H9 (cell line): ENCODE results near the gene EXOC3L1. TPM values are rescaled to one million over a fixed set of nuclear protein-coding genes. Genes with fewer than 3 reads are reported as not detected.
A peak's percentile ranks its signal among the peaks of the same experiment; 100 is the strongest.

ENCODE experiments used
- DNase-seq: peaks from one replicate; pipeline ENCODE4 v3.0.0-alpha.2; 2017
- H2AFZ ChIP-seq: one replicate; pipeline ENCODE4 v1.6.1; 2013; ENCODE audit warnings: mild to moderate bottlenecking, low read length, control low read depth, moderate library complexity
- H2AK5ac ChIP-seq: 2 replicates; pipeline ENCODE4 v1.6.1; 2013; ENCODE audit warnings: low read length, control low read depth, mixed read lengths; ENCODE audit not compliant: insufficient read length
- H2BK120ac ChIP-seq: one replicate; pipeline ENCODE4 v1.6.1; 2013; ENCODE audit warnings: low read depth, mild to moderate bottlenecking, low read length, control low read depth, inconsistent platforms; ENCODE audit not compliant: poor library complexity, severe bottlenecking
- H2BK12ac ChIP-seq: 2 replicates; pipeline ENCODE4 v1.6.1; 2013; ENCODE audit warnings: low read length, control low read depth, mixed read lengths, low read depth; ENCODE audit not compliant: insufficient read length
- H2BK15ac ChIP-seq: 2 replicates; pipeline ENCODE4 v1.6.1; 2013; ENCODE audit warnings: low read depth, low read length, control low read depth
- H2BK20ac ChIP-seq: one replicate; pipeline ENCODE4 v1.6.1; 2013; ENCODE audit warnings: low read depth, mild to moderate bottlenecking, low read length, control low read depth, inconsistent platforms; ENCODE audit not compliant: poor library complexity, severe bottlenecking
- H2BK5ac ChIP-seq: 2 replicates; pipeline ENCODE4 v1.6.1; 2013; ENCODE audit warnings: low read length, control low read depth, mixed read lengths; ENCODE audit not compliant: insufficient read length
- H3K14ac ChIP-seq: 2 replicates; pipeline ENCODE4 v1.6.1; 2013; ENCODE audit warnings: low read length, control low read depth; ENCODE audit not compliant: insufficient read depth
- H3K18ac ChIP-seq: 2 replicates; pipeline ENCODE4 v1.6.1; 2013; ENCODE audit warnings: low read depth, mild to moderate bottlenecking, mixed read lengths, low read length, control low read depth; ENCODE audit not compliant: insufficient read length
- H3K23ac ChIP-seq: 2 replicates; pipeline ENCODE4 v1.6.1; 2013; ENCODE audit warnings: low read length, control low read depth, mixed read lengths, low read depth; ENCODE audit not compliant: insufficient read length
- H3K23me2 ChIP-seq: 2 replicates; pipeline ENCODE4 v1.6.1; 2013; ENCODE audit warnings: low read depth, mild to moderate bottlenecking, mixed read lengths, low read length, control low read depth; ENCODE audit not compliant: insufficient read length, poor library complexity, severe bottlenecking
- H3K27ac ChIP-seq: 2 replicates; pipeline ENCODE4 v1.5.1; 2013; ENCODE audit warnings: low read length, control low read depth, mixed read lengths, low read depth; ENCODE audit not compliant: insufficient read length
- H3K27me3 ChIP-seq: 2 replicates; pipeline ENCODE4 v1.6.1; 2013; ENCODE audit warnings: low read length, control low read depth, inconsistent platforms; ENCODE audit not compliant: insufficient read depth
- H3K4ac ChIP-seq: 2 replicates; pipeline ENCODE4 v1.6.1; 2013; ENCODE audit warnings: low read depth, mild to moderate bottlenecking, control low read depth, inconsistent platforms, low read length, moderate library complexity
- H3K4me1 ChIP-seq: 2 replicates; pipeline ENCODE4 v1.6.1; 2013; ENCODE audit warnings: low read length, control low read depth, inconsistent platforms; ENCODE audit not compliant: insufficient read depth
- H3K4me2 ChIP-seq: 2 replicates; pipeline ENCODE4 v1.6.1; 2013; ENCODE audit warnings: low read length, control low read depth, mixed read lengths; ENCODE audit not compliant: insufficient read length, insufficient read depth
- H3K56ac ChIP-seq: 2 replicates; pipeline ENCODE4 v1.6.1; 2013; ENCODE audit warnings: low read depth, mild to moderate bottlenecking, mixed read lengths, low read length, control low read depth; ENCODE audit not compliant: insufficient read length
- H3K79me1 ChIP-seq: 2 replicates; pipeline ENCODE4 v1.6.1; 2013; ENCODE audit warnings: low read depth, mild to moderate bottlenecking, moderate library complexity, low read length, control low read depth, inconsistent platforms; ENCODE audit not compliant: insufficient read depth, poor library complexity, severe bottlenecking
- H3K79me2 ChIP-seq: 2 replicates; pipeline ENCODE4 v1.6.1; 2013; ENCODE audit warnings: low read length, control low read depth, inconsistent platforms; ENCODE audit not compliant: insufficient read depth
- H3K9ac ChIP-seq: 2 replicates; pipeline ENCODE4 v1.6.1; 2013; ENCODE audit warnings: low read length, control low read depth, mixed read lengths; ENCODE audit not compliant: insufficient read length; ENCODE audit errors: extremely low read depth
- H3K9me3 ChIP-seq: one replicate; pipeline ENCODE4 v1.6.1; 2013; ENCODE audit warnings: low read depth, low read length, inconsistent platforms; ENCODE audit not compliant: control insufficient read depth
- H3T11ph ChIP-seq: one replicate; pipeline ENCODE4 v1.6.1; 2013; ENCODE audit warnings: mild to moderate bottlenecking, low read length, control low read depth, inconsistent platforms
- H4K20me1 ChIP-seq: one replicate; pipeline ENCODE4 v1.6.1; 2013; ENCODE audit not compliant: control insufficient read depth, insufficient read length, insufficient read depth
- H4K5ac ChIP-seq: 2 replicates; pipeline ENCODE4 v1.6.1; 2013; ENCODE audit warnings: low read depth, mild to moderate bottlenecking, mixed read lengths, low read length, control low read depth; ENCODE audit not compliant: insufficient read length
- H4K8ac ChIP-seq: replicated peaks from 2 replicates; pipeline ENCODE4 v1.6.1; 2013; ENCODE audit warnings: low read length, control low read depth, mixed read lengths, low read depth; ENCODE audit not compliant: insufficient read length
- H4K91ac ChIP-seq: 2 replicates; pipeline ENCODE4 v1.6.1; 2013; ENCODE audit warnings: low read depth, mild to moderate bottlenecking, moderate library complexity, mixed read lengths, low read length, control low read depth; ENCODE audit not compliant: insufficient read length
- H3K27ac Mint-ChIP-seq, 3 experiments: 2 replicates in 2 of 3; 3 replicates in 1 of 3; pipeline ENCODE4 v1.8.0; 2020 to 2021; ENCODE audit warnings: mixed read lengths in 3 of 3, mild to moderate bottlenecking in 1 of 3, moderate library complexity in 1 of 3
- H3K27me3 Mint-ChIP-seq: 2 replicates; pipeline ENCODE4 v1.8.0; 2021; ENCODE audit warnings: low read depth, mild to moderate bottlenecking, moderate library complexity, mixed read lengths
- H3K36me3 Mint-ChIP-seq, 3 experiments: 2 replicates in 2 of 3; 3 replicates in 1 of 3; pipeline ENCODE4 v1.8.0; 2020 to 2021; ENCODE audit warnings: low read depth in 3 of 3, mixed read lengths in 3 of 3; ENCODE audit not compliant: insufficient read depth in 1 of 3
- H3K4me1 Mint-ChIP-seq, 2 experiments: 2 replicates each; pipeline ENCODE4 v1.8.0; 2020; ENCODE audit warnings: mixed read lengths in 2 of 2
- H3K4me3 Mint-ChIP-seq, 2 experiments: 2 replicates in 1 of 2; 3 replicates in 1 of 2; pipeline ENCODE4 v1.8.0; 2020 to 2021; ENCODE audit warnings: mild to moderate bottlenecking in 2 of 2, mixed read lengths in 2 of 2, moderate library complexity in 1 of 2
- H3K9me3 Mint-ChIP-seq, 2 experiments: 2 replicates in 1 of 2; 3 replicates in 1 of 2; pipeline ENCODE4 v1.8.0; 2020; ENCODE audit warnings: mild to moderate bottlenecking in 2 of 2, mixed read lengths in 2 of 2, moderate library complexity in 1 of 2
- WGBS: extraction: QIAGEN DNeasy Blood & Tissue Kit; methylation state at CpG from one replicate; pipeline ENCODE4 v1.1.7; 2013; ENCODE audit warnings: missing lambda C conversion rate, low lambda C conversion rate, mixed read lengths; ENCODE audit not compliant: insufficient read length; ENCODE audit errors: extremely low coverage; 5-methylcytosine and 5-hydroxymethylcytosine counted together
- total RNA-seq: library from RNA; stranded (reverse); gene quantifications from 2 replicates; pipeline ENCODE4 v1.2.1, GENCODE V29; 2021
- TF ChIP-seq, protein P1 (sequence below): fragments of 200-600 bp; sonication (generic); conservative IDR thresholded peaks from 3 replicates; pipeline ENCODE4 v1.8.0; 2021; ENCODE audit warnings: antibody characterized with exemption, mild to moderate bottlenecking

EXOC3L1 gene
- total RNA-seq, 1 experiment from 2014 or later, result 3.3 TPM

- H3K27ac Mint-ChIP-seq, result peak within 1 kb of the TSS; percentile 97 to 99 (median 98)
- H3K9me3 Mint-ChIP-seq, result no peaks in the 10 kb centered on the region; a peak in 1 of 5 replicates
- Histone ChIP-seq H3K4me1 (peaks cover 4% of the 10 kb centered on the region), H4K8ac (peak within 1 kb of the TSS; percentile 52), H2BK5ac (no peak within 1 kb of the TSS), H4K91ac (no peak within 1 kb of the TSS), H3K27me3 (no peaks in the 10 kb centered on the region), H2BK15ac (no peak within 1 kb of the TSS), H3K14ac (no peak within 1 kb of the TSS; the same call in 1 of the 2 replicates), H3K9ac (peak within 1 kb of the TSS; percentile 86), H2BK120ac (no peak within 1 kb of the TSS), H2BK20ac (no peak within 1 kb of the TSS), H3K4ac (no peak within 1 kb of the TSS), H3K9me3 (no peaks in the 10 kb centered on the region), H2BK12ac (no peak within 1 kb of the TSS), H3T11ph (no peak within 1 kb of the TSS), H3K4me2 (peak within 1 kb of the TSS; percentile 98), H3K18ac (peak within 1 kb of the TSS; percentile 91), H3K23me2 (peaks cover 15% of the 10 kb centered on the region), H3K79me1 (peaks cover 3% of the 10 kb centered on the region), H3K79me2 (peaks cover 5% of the 10 kb centered on the region; the same call in 1 of the 2 replicates), H4K5ac (no peak within 1 kb of the TSS), H3K27ac (no peak within 1 kb of the TSS), H4K20me1 (no peaks in the 10 kb centered on the region), H2AFZ (no peak within 1 kb of the TSS), H3K56ac (no peak within 1 kb of the TSS), H3K23ac (no peak within 1 kb of the TSS), H2AK5ac (no peak within 1 kb of the TSS)
- peak within 1 kb of the TSS; percentile 99 to 100 for H3K4me3 Mint-ChIP-seq
- peaks cover 17 to 20% of the 10 kb centered on the region in 2 experiments for H3K4me1 Mint-ChIP-seq
- H3K27me3 Mint-ChIP-seq, result peaks cover 16% of the 10 kb centered on the region
- DNase-seq, result peak; percentile 99
- TF ChIP-seq, protein P1, sequence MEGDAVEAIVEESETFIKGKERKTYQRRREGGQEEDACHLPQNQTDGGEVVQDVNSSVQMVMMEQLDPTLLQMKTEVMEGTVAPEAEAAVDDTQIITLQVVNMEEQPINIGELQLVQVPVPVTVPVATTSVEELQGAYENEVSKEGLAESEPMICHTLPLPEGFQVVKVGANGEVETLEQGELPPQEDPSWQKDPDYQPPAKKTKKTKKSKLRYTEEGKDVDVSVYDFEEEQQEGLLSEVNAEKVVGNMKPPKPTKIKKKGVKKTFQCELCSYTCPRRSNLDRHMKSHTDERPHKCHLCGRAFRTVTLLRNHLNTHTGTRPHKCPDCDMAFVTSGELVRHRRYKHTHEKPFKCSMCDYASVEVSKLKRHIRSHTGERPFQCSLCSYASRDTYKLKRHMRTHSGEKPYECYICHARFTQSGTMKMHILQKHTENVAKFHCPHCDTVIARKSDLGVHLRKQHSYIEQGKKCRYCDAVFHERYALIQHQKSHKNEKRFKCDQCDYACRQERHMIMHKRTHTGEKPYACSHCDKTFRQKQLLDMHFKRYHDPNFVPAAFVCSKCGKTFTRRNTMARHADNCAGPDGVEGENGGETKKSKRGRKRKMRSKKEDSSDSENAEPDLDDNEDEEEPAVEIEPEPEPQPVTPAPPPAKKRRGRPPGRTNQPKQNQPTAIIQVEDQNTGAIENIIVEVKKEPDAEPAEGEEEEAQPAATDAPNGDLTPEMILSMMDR, result 0 out of 3 replicates have a peak, but pooled peaks have one; percentile 26
- WGBS, result no CpG with 5 or more reads among the region's 46 CpGs
- peaks cover 13 to 47% (median 45%) of the 10 kb centered on the region in 3 experiments; a peak in 6 of 7 replicates for H3K36me3 Mint-ChIP-seq
Observed at GRCh38 chr16:67226804-67227566, 37.0 kb upstream of the EXOC3L1 start, which contains the start of gene TMEM208. Gene TMEM208 (plus strand): TSS chr16:67227130. CDS start chr16:67227219, 89 bp downstream.
